ENCODE measurements around the gene CFAP45.

GRCh38 chr1:159911326-159912070 is 11.5 kb upstream of the CFAP45 start:
- TF ChIP-seq ZNF274 (IDR thresholded peaks at IDR 0.05; ENCODE audit: low read depth, low read length) (no peak), SUZ12 (IDR thresholded peaks at IDR 0.05; ENCODE audit: extremely low read depth, insufficient read depth, insufficient read length) (no peak)
